DMS 273 treated with DMSO at 0.1 percent for 48 hours (cell line): ENCODE measurements around the gene TCAF1.
"Not testable (repeated sequence)": the region's sequence is repeated elsewhere in the genome, so short reads cannot be mapped to it uniquely, and the experiment has no call there.

Source experiments
- DNase-seq: peaks from one replicate; lab custom pipeline; 2025; lab: John Stamatoyannopoulos, UW

TCAF1 gene

DNA sequence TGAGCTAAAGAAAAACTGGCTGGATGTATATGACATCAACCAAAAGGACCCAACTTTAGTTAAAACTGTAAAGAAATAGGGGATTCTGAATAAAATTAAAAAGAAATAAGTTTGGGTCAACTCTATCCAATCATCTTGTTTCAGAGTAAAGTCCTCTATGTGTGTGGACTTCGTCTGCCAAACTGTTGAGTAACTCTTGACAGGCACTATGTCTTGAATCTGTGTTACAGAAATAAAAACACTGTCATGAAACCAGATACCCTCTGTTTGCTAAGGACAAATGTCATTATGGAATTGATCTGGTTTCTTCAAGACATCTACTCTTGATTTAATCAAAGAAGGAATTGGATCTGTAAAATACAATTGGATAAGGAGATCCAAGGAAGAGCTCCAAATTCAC, 46.5 kb downstream of the TCAF1 start:
- DNase-seq, result not testable (repeated sequence)

DNA sequence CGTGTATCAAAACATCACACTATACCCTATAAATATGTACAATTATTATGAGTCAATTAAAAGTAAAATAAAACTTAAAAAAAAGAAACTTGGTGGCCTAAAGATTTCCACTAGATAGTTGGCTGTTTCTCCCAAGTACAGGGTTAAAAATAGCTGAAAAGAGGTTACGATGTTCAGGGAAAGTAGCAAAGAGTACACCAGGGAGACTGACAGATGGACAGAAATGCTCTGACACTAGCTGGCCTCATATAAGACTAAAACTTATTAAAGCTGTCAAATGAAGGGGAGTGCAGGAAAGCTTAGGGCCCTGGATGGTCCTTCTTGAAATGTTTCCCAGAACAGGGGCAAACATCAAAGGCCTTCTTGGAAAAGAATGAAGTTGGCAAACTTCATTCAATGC, 51.3 kb downstream of the TCAF1 start:
- DNase-seq, result no peak

DNA sequence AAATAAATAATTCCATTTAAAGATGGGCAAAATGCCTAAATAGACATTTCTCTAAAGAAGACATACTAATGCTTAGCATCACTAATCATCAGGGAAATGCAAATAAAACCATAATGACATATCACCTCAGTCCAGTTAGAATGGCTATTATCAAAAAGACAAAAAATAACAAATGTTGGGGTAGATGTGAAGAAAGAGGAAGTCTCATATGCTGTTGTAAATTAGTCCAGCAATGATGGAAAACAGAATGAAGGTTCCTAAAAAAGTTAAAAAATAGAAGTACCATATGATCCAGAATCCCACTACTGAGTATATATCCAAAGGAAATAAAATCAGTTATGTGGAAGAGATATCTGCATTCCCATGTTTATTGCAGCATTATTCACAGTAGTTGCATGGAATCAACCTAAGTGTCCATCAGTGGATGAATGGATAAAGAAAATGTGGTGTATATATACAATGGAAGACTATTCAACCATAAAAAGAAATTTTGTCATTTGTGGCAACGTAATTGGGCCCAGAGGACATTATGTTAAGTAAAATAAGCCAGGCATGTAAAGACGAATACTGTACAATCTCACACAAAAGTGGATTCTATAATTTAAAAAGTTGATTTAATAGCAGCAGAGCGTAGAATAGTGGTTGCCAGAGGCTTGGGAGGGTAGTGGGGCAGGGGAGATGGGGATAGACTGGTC, 52.0 kb downstream of the TCAF1 start:
- no peak for DNase-seq

DNA sequence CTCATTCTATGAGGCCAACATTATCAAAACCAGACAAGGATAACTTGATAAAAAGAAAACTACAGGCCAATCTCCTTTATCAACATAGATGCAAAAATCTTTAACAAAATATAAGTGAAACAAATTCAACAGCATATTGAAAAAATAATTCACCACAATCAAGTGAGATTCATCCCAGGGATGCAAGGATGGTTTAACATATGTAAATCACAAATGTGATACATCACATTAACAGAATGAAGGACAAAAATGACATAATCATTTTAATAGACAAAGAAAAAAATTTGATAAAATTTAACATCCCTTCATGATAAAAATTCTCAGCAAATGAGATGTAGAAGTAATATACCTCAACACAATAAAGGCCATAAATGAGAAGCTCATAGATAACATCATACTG, 53.8 kb downstream of the TCAF1 start:
- DNase-seq, result no peak

DNA sequence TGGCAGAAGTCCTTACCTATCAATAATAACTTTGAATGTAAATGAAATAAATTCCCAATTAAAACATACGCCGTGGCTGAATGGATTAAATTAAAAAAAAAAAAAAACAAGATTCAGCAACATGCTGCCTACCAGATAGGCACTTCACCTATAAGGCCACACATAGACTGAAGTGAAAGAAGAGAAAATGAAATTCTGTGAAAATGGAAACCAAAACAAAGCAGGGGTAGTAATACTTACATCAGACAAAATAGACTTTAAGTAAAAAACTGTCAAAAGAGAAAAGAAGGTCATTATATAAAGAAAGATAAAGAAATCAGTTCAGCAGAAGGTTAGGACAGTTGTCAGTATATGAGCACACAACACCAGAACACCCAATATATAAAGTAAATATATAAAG, 55.3 kb downstream of the TCAF1 start:
- DNase-seq, result no peak

DNA sequence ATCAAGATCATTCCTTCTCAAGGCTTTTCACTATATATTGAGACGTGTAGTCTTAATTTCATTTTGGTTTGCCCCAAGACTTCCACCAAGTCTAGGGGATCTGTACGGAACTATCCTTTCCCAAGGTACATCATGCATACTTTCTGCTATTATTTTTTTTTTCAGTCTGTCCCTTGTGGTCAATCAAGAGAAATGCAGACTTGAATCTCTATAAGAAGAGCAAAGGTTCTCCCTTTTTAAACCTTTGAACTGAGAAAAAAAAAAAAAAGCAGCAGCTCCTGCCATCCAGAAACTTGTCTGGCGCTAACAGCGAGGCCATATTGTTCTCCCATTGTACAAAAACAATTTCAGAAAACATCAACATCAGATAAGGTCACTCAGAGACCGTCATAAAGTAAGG, 60.3 kb downstream of the TCAF1 start:
- DNase-seq, result not testable (repeated sequence)

DNA sequence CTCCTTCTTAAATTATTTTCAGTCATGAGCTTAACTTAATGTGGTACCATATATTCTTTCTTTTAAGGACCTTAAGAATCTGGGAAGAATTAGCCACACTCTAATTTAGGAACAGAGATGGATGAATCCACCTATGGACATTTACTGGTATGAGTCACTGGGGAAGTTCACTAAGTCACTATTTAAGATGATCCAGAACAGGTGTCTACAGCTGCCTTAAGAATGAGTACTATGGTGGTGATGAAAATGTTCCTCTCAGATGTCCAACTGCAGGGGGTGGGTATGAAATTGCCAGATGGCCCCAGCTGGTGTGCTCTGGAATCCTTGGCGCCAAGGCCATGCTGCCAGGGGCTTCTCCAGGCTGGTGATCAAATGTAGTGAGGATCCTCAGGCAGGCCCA, 61.9 kb downstream of the TCAF1 start:
- not testable (repeated sequence) for DNase-seq

DNA sequence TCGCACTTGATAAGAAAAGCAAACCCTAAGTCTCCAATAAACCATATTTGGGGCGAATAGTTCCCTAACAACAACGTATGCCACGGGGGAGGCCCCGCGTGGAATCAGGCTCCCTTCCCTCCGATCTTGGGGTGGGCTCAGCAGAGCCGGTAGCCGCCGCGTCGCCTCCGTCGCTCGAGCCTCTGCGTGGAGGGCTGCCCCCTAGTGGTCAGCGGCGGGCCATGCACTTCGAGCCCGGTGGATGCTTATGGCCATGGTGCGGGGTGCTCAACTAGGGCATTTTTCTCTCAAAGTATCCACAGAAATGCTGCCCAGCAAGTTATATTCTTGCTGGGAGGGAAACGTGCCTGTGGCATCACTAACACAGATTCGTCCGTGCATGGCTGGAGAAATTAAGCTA, 64.8 kb downstream of the TCAF1 start:
- not testable (repeated sequence) for DNase-seq

DNA sequence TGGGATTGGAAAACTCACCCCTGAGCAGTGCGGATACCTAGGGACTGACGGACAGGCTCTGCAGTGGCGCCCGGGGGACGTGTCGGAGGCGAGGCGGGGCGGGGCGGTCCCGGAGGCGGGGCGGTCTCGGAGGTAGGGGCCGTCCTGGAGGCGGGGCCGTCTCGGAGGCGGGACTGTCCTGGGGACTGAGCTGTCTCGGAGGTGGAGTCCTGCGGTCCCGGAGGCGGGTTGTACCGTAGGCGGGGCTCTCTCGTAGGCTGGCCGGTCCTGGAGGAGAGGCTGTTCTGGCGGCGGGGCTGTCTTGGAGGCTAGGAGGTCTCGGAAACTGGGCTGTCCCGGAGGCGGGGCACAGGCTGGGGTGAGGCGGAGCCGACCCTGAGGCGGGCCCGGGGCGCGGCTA, 65.4 kb downstream of the TCAF1 start:
- not testable (repeated sequence) for DNase-seq

DNA sequence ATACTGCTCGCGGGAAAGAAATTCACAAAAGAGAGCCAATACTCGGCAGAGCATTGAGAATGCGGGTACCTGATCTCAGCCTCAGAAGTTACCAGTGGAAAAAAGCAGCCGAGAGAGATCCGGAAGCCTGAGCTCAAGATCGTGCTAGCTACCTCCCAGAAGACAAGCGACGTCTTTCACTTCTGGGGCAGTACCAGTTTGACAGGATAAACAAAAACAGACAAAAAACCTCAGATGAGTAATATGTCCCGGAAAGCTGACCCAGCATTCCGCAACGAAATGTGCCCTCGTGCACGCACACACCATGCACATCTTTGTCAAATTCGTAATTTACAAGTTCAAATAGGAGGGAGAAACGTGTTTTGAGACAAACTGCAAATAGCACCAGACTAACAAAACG, 65.9 kb downstream of the TCAF1 start:
- not testable (repeated sequence) for DNase-seq

DNA sequence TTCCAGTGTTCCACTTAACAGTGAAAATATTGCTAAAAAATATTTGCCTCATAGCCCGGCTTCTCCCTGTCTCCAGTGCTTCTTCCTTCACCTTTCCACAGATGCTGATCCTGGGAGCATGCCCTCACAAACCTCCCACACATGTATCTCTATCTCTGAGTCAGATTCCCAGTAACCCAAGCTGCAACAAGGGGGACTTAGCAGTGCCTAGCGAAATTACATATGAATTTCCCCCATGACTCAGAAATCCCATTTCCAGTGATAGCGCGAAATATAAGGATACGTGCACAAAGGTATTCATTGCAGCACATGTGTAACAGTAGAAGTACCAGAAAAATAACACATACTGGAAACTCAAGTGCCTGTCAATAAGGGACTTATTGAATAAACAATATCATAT, 75.4 kb downstream of the TCAF1 start:
- DNase-seq, result not testable (repeated sequence)

DNA sequence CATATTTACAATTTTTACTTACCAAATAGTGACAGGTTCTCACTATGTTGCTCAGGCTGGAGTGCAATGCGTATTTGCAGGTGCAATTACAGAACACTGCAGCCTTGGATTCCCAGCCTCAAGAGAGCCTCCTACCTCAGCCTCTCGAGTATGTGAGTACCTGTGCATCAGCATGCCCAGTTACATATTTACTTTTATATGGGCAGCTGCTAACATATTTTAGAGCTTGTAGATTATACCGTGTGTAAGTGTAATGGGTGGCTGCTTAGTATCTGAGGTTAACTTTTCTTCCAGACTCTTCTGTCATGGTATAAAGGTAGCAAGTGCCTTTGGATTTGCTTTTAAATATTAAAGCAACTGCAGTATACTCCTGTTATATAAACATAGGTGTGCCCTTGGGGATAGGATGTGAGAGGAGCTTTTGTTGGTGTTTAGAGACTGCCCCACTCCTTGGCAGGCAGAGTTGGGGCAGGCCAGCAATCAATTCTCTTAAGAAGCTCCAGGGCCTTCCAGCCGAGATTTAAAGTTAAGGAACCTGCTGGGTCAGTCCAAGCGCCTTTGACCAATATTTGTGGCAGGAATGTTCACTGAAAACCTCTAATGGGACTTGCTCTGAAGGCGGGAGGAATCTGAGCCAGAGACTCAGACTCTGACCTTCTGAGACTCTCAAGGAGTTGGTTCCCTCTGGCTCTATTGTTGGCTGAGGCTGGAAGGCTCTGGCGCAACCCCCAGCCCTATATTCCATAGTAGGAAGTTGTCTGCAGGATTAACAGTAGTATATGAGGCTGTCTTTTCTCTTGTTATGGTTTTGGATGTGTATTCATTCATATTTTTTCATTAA, 77.5 kb downstream of the TCAF1 start:
- DNase-seq, result not testable (repeated sequence)

DNA sequence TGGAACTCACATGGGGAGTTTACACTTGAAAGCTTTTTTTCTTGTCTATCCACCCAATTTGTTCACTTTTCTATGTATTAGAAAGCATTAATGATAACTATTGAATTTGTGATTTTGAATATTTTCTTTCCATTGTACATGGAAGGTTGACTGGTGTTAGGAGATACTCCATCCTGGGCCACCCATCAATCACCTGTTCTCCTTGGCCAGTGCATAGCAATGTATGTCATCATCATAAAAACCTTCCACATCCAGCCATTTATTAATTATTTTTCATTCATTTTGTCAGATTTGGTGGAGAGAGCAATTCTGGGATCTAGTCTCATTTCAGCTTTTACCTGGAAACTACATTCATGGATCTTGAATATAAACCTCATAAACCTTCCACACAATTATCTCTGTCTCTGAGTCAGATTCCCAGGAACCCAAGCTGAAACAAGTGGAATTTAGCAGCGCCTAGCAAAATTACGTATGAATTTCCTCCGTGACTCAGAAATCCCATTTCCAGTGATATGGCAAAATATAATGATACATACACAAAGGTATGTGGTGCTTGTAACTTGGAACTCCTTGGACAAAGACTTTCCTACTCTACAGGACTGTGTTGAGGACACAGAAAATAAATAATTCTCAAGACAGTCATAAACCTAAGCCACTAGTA, 78.2 kb downstream of the TCAF1 start:
- not testable (repeated sequence) for DNase-seq

DNA sequence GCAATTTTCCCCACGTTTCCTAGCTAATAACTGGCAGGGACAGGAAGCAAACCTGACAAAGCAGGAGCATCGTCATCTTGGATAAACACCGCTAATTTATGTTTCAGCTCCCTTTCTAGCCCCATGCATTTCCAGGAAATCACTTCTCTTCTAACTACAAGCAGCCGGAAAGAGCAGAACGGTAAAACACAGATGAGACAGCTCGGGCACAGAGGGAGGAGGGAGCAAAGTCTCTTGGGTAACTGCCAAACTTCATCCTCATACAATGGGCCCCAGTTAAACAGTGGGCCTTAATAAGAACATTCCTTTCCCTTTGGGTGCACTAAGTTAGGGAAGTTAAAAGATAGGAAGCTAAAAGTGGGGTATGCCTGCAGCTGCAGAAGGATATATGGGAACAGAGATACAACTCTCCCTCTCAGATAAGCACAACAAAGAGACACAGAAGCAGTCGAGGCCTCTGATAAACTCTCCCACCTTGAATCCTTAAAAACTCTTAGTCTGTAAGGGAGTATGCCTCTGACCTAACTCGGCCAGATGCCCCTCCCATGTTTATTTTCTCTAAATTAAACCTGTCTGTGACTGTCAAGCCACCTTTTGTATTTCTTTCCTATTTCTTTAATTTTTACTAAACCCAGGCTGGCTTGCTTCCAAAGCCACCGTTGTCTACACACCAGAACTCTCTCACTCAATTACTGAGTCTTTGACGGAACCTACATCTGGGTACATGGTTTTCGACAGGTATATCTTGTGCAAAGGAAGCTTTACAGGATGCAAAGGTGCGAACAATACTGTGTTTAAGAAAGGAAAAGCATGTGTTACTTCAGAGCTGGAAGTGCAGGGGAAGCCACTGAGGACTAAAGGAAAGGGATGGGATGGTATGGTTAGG, 80.3 kb downstream of the TCAF1 start:
- not testable (repeated sequence) for DNase-seq

DNA sequence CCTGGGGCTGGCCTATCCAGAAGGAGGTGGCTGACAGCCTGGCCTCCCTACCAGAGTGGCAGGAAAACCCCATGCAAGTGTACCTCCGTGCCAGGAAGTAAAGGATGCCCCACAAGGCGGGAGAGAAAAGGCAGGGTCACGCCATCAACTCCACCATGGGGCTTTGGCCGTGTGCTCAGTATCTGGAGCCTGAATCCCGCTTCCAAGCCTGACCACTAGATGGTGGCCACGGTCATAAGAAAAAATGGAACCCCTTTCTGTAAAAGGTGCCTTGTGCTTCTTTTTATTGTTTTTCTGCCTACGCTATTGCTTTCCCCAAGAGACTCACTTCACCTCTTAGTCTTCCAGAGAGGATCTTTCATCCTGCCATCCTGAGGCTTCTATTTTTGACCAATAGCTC, 84.1 kb downstream of the TCAF1 start:
- not testable (repeated sequence) for DNase-seq

DNA sequence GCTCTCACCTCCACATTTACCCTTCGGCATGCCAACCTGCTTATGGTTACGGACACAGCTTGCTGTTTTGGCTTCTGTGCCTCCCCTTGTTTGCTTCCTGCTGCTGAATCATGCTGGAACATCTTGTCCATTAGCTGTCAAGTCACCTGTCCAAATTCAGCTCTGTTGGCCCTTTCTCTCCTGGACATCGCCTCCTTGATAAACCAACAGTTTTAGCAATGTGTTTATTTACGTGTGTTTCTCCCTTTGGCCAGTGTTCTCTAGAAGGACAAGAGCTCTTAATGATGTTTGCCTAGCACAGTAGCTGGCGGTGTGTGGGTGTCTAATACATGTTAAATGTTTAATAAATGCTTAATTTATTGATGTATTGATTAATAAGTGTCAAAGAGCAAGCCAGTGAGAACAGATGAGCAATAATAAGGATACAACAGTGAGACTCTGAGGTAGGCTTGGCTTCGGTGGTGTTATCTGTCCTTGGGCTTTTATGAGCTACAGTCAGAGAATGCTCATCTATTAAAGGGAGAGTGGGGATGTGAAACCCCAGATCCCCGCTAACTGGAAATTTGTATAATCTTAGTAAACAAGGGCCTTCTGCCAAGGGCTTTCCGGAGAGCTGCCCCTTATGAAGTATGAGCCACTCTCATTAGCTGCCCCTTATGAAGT, 85.4 kb downstream of the TCAF1 start:
- not testable (repeated sequence) for DNase-seq

DNA sequence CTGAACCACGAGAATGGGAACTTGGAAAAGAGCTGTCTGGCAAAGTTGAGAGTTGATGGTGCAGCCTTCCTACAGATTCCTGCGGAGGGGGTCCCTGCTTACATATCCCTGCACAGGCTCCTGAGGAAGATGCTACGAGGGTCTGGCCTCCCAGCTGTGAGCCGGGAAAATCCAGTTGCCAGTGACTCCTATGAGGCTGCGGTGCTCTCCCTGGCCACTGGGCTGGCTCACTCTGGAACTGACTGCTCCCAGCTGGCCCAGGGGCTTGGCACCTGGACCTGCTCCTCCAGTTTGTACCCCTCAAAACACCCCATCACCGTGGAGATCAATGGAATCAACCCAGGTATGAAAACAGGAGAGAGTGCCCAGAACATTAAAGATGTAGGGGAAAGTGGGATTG, 91.3 kb downstream of the TCAF1 start:
- not testable (repeated sequence) for DNase-seq

DNA sequence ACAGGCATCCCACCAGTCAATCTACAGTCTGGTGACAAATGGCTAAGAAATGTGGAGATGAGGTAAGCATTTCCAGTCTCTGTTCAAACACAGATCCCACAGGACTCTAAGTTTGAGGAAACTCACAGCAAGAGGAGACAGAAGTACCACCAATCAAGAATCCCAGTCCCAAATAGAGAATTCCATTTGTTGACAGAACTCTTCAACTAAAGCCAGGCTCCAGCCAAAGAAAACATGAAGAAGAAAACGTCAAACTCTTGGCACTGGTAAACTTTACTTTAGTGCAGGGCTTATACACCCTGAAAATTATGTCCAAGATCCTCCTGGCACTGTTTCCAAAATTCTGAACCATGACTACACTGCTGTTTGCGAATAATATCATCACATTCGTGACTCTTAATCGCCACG, 95.3 kb downstream of the TCAF1 start:
- not testable (repeated sequence) for DNase-seq
